ENCODE data around the gene HES5. TPM values are rescaled to one million over a fixed set of nuclear protein-coding genes. Genes with fewer than 3 reads are reported as not detected.

Gene HES5
- polyA plus RNA-seq, 3 donors = not detected

DNA sequence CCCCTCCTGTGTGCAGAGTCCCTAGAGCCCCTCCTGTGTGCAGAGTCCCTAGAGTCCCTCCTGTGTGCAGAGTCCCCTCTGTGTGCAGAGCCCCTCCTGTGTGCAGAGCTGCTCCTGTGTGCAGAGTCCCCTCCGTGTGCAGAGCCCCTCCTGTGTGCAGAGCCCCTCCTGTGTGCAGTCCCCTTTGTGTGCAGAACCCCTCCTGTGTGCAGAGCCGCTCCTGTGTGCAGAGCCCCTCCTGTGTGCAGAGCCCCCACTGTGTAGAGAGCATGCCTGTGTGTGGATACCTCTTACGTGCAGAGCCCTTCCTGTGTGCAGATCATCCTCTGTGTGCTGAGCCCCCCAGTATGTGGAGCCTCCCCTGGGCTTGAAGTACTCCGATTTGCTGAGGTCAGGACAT lies 8.3 kb upstream of the HES5 start:
- Histone ChIP-seq H3K4me1 (ENCODE audit: control insufficient read depth in 1 of 2, insufficient read depth in 2 of 2, low read length in 2 of 2) (no peaks in the 10 kb centered on the region), H3K36me3 (replicated peaks in 1 of 2; ENCODE audit: control insufficient read depth in 1 of 2, insufficient read depth in 2 of 2, low read length in 2 of 2) (no peaks in the 10 kb centered on the region), H2AFZ (ENCODE audit: insufficient read depth, low read depth, low read length, poor library complexity, severe bottlenecking) (no peak overlapping the region), H3K27me3 (ENCODE audit: control insufficient read depth in 2 of 2, insufficient read depth in 2 of 2, low read length in 2 of 2) (peaks cover 3 to 40% of the 10 kb centered on the region in 2 donors), H3K9ac (ENCODE audit: insufficient read depth, low read length, poor library complexity, severe bottlenecking) (no peak overlapping the region), H3K27ac (ENCODE audit: low read depth in 1 of 2, low read length in 2 of 2) (no peak overlapping the region), H3K4me3 (replicated peaks in 1 of 3; ENCODE audit: low read depth in 2 of 3, low read length in 3 of 3) (no peak overlapping the region), H3K4me2 (replicated peaks; ENCODE audit: extremely low read depth, low read length, poor library complexity, severe bottlenecking) (no peak overlapping the region), H4K20me1 (ENCODE audit: insufficient read depth, low read length) (no peaks in the 10 kb centered on the region), H3K9me3 (replicated peaks in 1 of 2; ENCODE audit: control insufficient read depth in 1 of 2, insufficient read depth in 1 of 2, low read length in 2 of 2) (no peaks in the 10 kb centered on the region), H3K79me2 (ENCODE audit: insufficient read depth, low read length) (no peaks in the 10 kb centered on the region)
- intact Hi-C loops (cut with micrococcal nuclease) = no loop called here
- Mint-ChIP-seq H3K36me3 (no peaks in the 10 kb centered on the region), H3K4me1 (peaks cover 2% of the 10 kb centered on the region), H3K27ac (no peak overlapping the region), H3K27me3 (ENCODE audit: low read depth in 3 of 3) (peaks cover 25 to 74% (median 36%) of the 10 kb centered on the region in 3 donors), H3K9me3 (no peaks in the 10 kb centered on the region), H3K4me3 (no peak overlapping the region)
- WGBS (ENCODE audit: insufficient coverage) = 83% methylated on average over 3 of the region's 4 CpGs
- no peak for DNase-seq
- TF ChIP-seq, protein P1, sequence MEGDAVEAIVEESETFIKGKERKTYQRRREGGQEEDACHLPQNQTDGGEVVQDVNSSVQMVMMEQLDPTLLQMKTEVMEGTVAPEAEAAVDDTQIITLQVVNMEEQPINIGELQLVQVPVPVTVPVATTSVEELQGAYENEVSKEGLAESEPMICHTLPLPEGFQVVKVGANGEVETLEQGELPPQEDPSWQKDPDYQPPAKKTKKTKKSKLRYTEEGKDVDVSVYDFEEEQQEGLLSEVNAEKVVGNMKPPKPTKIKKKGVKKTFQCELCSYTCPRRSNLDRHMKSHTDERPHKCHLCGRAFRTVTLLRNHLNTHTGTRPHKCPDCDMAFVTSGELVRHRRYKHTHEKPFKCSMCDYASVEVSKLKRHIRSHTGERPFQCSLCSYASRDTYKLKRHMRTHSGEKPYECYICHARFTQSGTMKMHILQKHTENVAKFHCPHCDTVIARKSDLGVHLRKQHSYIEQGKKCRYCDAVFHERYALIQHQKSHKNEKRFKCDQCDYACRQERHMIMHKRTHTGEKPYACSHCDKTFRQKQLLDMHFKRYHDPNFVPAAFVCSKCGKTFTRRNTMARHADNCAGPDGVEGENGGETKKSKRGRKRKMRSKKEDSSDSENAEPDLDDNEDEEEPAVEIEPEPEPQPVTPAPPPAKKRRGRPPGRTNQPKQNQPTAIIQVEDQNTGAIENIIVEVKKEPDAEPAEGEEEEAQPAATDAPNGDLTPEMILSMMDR (IDR thresholded peaks at IDR 0.05) = no peak

DNA sequence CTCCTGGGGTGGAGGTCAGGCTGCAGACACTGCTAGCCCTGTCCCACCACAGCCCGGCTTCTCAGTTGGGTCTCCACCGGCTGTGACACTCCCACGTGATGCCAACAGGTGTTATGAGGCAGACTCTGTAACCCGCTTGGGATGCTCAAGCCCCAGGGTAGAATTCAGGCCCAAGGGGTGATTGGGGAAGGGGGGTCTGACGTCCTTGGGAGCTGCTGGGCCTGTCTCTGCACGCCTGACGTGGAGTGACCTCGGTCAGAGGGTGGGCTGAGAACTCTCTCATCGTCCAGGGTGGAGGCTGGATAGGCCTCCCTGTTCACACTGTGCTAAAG lies 7.7 kb upstream of the HES5 start:
- H3K9me3 ChIP-seq (replicated peaks in 1 of 2; ENCODE audit: control insufficient read depth in 1 of 2, insufficient read depth in 1 of 2, low read length in 2 of 2) = no peaks in the 10 kb centered on the region
- H2AFZ ChIP-seq (ENCODE audit: insufficient read depth, low read depth, low read length, poor library complexity, severe bottlenecking) = no peak overlapping the region
- no peak overlapping the region for H3K4me3 ChIP-seq (replicated peaks in 1 of 3; ENCODE audit: low read depth in 2 of 3, low read length in 3 of 3)
- no peaks in the 10 kb centered on the region for H3K36me3 Mint-ChIP-seq
- H3K27me3 ChIP-seq (ENCODE audit: control insufficient read depth in 2 of 2, insufficient read depth in 2 of 2, low read length in 2 of 2) = peaks cover 3 to 40% of the 10 kb centered on the region in 2 donors
- H4K20me1 ChIP-seq (ENCODE audit: insufficient read depth, low read length) = no peaks in the 10 kb centered on the region
- no peak overlapping the region for H3K27ac ChIP-seq (ENCODE audit: low read depth in 1 of 2, low read length in 2 of 2)
- H3K27ac Mint-ChIP-seq = no peak overlapping the region
- no peaks in the 10 kb centered on the region for H3K9me3 Mint-ChIP-seq
- no peak overlapping the region for H3K9ac ChIP-seq (ENCODE audit: insufficient read depth, low read length, poor library complexity, severe bottlenecking)
- TF ChIP-seq, protein P1 (IDR thresholded peaks at IDR 0.05) = no peak
- H3K27me3 Mint-ChIP-seq (ENCODE audit: low read depth in 3 of 3) = peaks cover 28 to 74% (median 42%) of the 10 kb centered on the region in 3 donors
- intact Hi-C loops (cut with micrococcal nuclease) = no loop called here
- WGBS (ENCODE audit: insufficient coverage) = 97% methylated on average over 8 of the region's 9 CpGs
- H3K4me2 ChIP-seq (replicated peaks; ENCODE audit: extremely low read depth, low read length, poor library complexity, severe bottlenecking) = no peak overlapping the region
- H3K4me1 Mint-ChIP-seq = peaks cover 2% of the 10 kb centered on the region
- no peaks in the 10 kb centered on the region for H3K79me2 ChIP-seq (ENCODE audit: insufficient read depth, low read length)
- no peaks in the 10 kb centered on the region for H3K4me1 ChIP-seq (ENCODE audit: control insufficient read depth in 1 of 2, insufficient read depth in 2 of 2, low read length in 2 of 2)
- no peaks in the 10 kb centered on the region for H3K36me3 ChIP-seq (replicated peaks in 1 of 2; ENCODE audit: control insufficient read depth in 1 of 2, insufficient read depth in 2 of 2, low read length in 2 of 2)
- DNase-seq = no peak
- no peak overlapping the region for H3K4me3 Mint-ChIP-seq
